SK-N-DZ (cell line): ENCODE data around the gene MPZL3.
"Not testable (repeated sequence)": the region's sequence is repeated elsewhere in the genome, so short reads cannot be mapped to it uniquely, and the experiment has no call there.

Experiments used
- DNase-seq: peaks from one replicate; pipeline ENCODE4 v3.0.0-alpha.2; 2015; ENCODE audit warnings: low spot score
- small RNA-seq, 2 experiments: library from RNA; depleted of rRNA; stranded (forward); fragments of <200 nt; gene quantifications; one replicate each; pipeline ENCODE3, GENCODE V24; 2014

The MPZL3 gene

GRCh38 chr11:118184784-118185579, 67.2 kb downstream of the MPZL3 start:
- DNase-seq = no peak

- DNase-seq = not testable (repeated sequence)
Observed at GRCh38 chr11:118183691-118184090, 68.5 kb downstream of the MPZL3 start.

- DNase-seq = peak; percentile 12
Observed at GRCh38 chr11:118180300-118180703, 71.9 kb downstream of the MPZL3 start.

GRCh38 chr11:118176778-118177134, 75.4 kb downstream of the MPZL3 start:
- no peak for DNase-seq

Small RNA genes lying within 50 kb of the gene (small RNA-seq; reads per million reads assigned to genes)
- 0 reads per million in 2 experiments for gene HSPE1P18
